Liver (tissue), 9 donors: ENCODE data around the gene TAL2. TPM values are rescaled to one million over a fixed set of nuclear protein-coding genes. Genes with fewer than 3 reads are reported as not detected.

Experiments
- DNase-seq: peaks from one replicate; pipeline ENCODE4 v3.0.0-alpha.2; 2017; ENCODE audit warnings: low spot score
- H3K27ac ChIP-seq, 2 donors: one replicate each; pipeline ENCODE4 v1.7.0; 2013; ENCODE audit warnings: inconsistent platforms in 2 of 2, low read length in 2 of 2, control low read depth in 1 of 2, low read depth in 1 of 2, mild to moderate bottlenecking in 1 of 2
- H3K27me3 ChIP-seq, 4 donors: one replicate each; pipeline versions ENCODE4 v1.6.1 to v1.7.0; 2013; ENCODE audit warnings: low read length in 3 of 4, inconsistent platforms in 1 of 4, mild to moderate bottlenecking in 1 of 4, moderate library complexity in 1 of 4; ENCODE audit not compliant: control insufficient read depth in 4 of 4, insufficient read depth in 4 of 4
- H3K36me3 ChIP-seq, 4 donors: one replicate each; pipeline versions ENCODE4 v1.6.1 to v1.7.0; 2013; ENCODE audit warnings: low read length in 3 of 4, mild to moderate bottlenecking in 3 of 4, low read depth in 1 of 4, moderate library complexity in 1 of 4; ENCODE audit not compliant: control insufficient read depth in 4 of 4, insufficient read depth in 3 of 4
- H3K4me1 ChIP-seq, 4 donors: one replicate each; pipeline versions ENCODE4 v1.6.1 to v1.7.0; 2013; ENCODE audit warnings: low read length in 3 of 4, mild to moderate bottlenecking in 3 of 4, moderate library complexity in 1 of 4; ENCODE audit not compliant: control insufficient read depth in 4 of 4, insufficient read depth in 4 of 4
- H3K4me3 ChIP-seq, 3 donors: one replicate each; pipeline versions ENCODE4 v1.6.1 to v1.7.0; 2013; ENCODE audit warnings: low read length in 3 of 3, control low read depth in 1 of 3, low read depth in 1 of 3, mild to moderate bottlenecking in 1 of 3
- H3K9ac ChIP-seq, 2 donors: one replicate each; pipeline ENCODE4 v1.7.0; 2013; ENCODE audit warnings: low read length in 2 of 2, mild to moderate bottlenecking in 2 of 2, moderate library complexity in 2 of 2, control low read depth in 1 of 2, low read depth in 1 of 2
- H3K9me3 ChIP-seq, 4 donors: one replicate each; pipeline versions ENCODE4 v1.6.1 to v1.7.0; 2013; ENCODE audit warnings: low read length in 3 of 4; ENCODE audit not compliant: control insufficient read depth in 4 of 4
- CTCF ChIP-seq: fragments of 150-350 bp; IDR thresholded peaks from 2 replicates; pipeline ENCODE4 v1.5.1; 2017; ENCODE audit warnings: improper control_type of control experiment, low read depth, low read length; ENCODE audit not compliant: missing input control
- EGR1 ChIP-seq, 2 donors: IDR thresholded peaks; 2 replicates each; pipeline ENCODE4 v1.6.1; 2016 to 2018; ENCODE audit warnings: antibody characterized with exemption in 2 of 2, low read depth in 2 of 2
- FOXA1 ChIP-seq: IDR thresholded peaks from 2 replicates; pipeline ENCODE4 v1.6.1; 2016; ENCODE audit warnings: antibody characterized with exemption
- FOXA2 ChIP-seq: IDR thresholded peaks from 2 replicates; pipeline ENCODE4 v1.6.1; 2016; ENCODE audit warnings: antibody characterized with exemption
- GABPA ChIP-seq, 2 donors: IDR thresholded peaks in 1 of 2; conservative IDR thresholded peaks in 1 of 2; 2 replicates each; pipeline ENCODE4 v1.6.1; 2016; ENCODE audit warnings: antibody characterized with exemption in 2 of 2, mild to moderate bottlenecking in 1 of 2, moderate library complexity in 1 of 2
- HNF4A ChIP-seq, 2 donors: conservative IDR thresholded peaks; 2 replicates each; pipeline ENCODE4 v1.6.1; 2016; ENCODE audit warnings: antibody characterized with exemption in 2 of 2, mild to moderate bottlenecking in 2 of 2
- HNF4G ChIP-seq: IDR thresholded peaks from 2 replicates; pipeline ENCODE4 v1.6.1; 2016; ENCODE audit warnings: antibody characterized with exemption
- NR2F2 ChIP-seq: IDR thresholded peaks from 2 replicates; pipeline ENCODE4 v1.6.1; 2016; ENCODE audit warnings: antibody characterized with exemption
- RAD21 ChIP-seq, 2 donors: IDR thresholded peaks; 2 replicates each; pipeline ENCODE4 v1.6.1; 2016; ENCODE audit warnings: antibody characterized with exemption in 2 of 2, mild to moderate bottlenecking in 2 of 2
- RXRA ChIP-seq, 2 donors: IDR thresholded peaks; 2 replicates each; pipeline ENCODE4 v1.6.1; 2017 to 2018; ENCODE audit warnings: antibody characterized with exemption in 2 of 2, mild to moderate bottlenecking in 1 of 2
- SP1 ChIP-seq: IDR thresholded peaks from 2 replicates; pipeline ENCODE4 v1.6.1; 2018; ENCODE audit warnings: antibody characterized with exemption, mild to moderate bottlenecking
- TAF1 ChIP-seq: conservative IDR thresholded peaks from 2 replicates; pipeline ENCODE4 v1.6.1; 2016; ENCODE audit warnings: antibody characterized with exemption, mild to moderate bottlenecking
- YY1 ChIP-seq: IDR thresholded peaks from 2 replicates; pipeline ENCODE4 v1.6.1; 2016; ENCODE audit warnings: antibody characterized with exemption, mild to moderate bottlenecking
- ZBTB33 ChIP-seq: IDR thresholded peaks from 2 replicates; pipeline ENCODE4 v1.6.1; 2016; ENCODE audit warnings: antibody characterized with exemption
- WGBS: extraction: QIAGEN DNeasy Blood & Tissue Kit; methylation state at CpG from one replicate; pipeline ENCODE4 v1.1.7; 2013; 5-methylcytosine and 5-hydroxymethylcytosine counted together
- polyA plus RNA-seq, 2 donors: library from polyadenylated mRNA; stranded (reverse) in 1 of 2; unstranded in 1 of 2; fragments of 200-250 nt in 1 of 2; fragments of >200 nt in 1 of 2; fragmentation: Nextera tagmentation in 1 of 2; extraction: Ambion mirVana in 1 of 2; gene quantifications; one replicate each; pipeline versions ENCODE4 v1.2.1 to v1.2.3, GENCODE V29; 2013 to 2015
- total RNA-seq, 2 donors: library from RNA; depleted of rRNA; stranded (reverse); fragments of >200 nt; gene quantifications; one replicate each; pipeline ENCODE4 v1.2.3, GENCODE V29; 2014
- TF ChIP-seq, protein P1 (sequence below): IDR thresholded peaks from 2 replicates; pipeline ENCODE4 v1.6.1; 2016; ENCODE audit warnings: antibody characterized with exemption
- donor health status: healthy.
- donor health status: healthy.
- donor health status: healthy.
- donor health status: healthy.
- donor health status: healthy.

The TAL2 gene
- total and polyA plus RNA-seq, 4 donors: 0.19 to 0.20 TPM; not detected in 2

DNA sequence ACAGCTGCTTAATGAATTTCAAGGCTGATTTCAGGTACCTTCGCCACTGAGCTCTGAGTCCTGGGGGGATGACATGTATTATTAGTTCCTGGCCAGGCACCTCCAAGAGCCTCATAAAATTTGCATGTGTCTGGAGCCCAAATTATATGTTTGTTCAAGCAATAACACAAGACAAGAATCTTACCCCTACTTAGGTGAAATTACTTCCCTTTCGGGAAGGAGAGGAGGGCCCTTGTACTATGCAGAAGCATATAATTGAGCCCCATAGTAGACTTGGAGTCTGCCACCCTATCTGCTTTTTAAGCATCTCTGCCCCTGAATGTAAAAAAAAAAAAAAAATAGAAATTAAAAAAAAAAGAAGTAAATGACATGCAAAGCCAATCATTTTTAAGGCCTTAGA is 19.1 kb downstream of the TAL2 start:
- Histone ChIP-seq H3K9me3 (no peaks in the 10 kb centered on the region), H3K27ac (no peak overlapping the region), H3K4me1 (peaks cover 0 to 22% (median 9%) of the 10 kb centered on the region in 4 donors), H3K36me3 (no peaks in the 10 kb centered on the region), H3K27me3 (no peaks in the 10 kb centered on the region), H3K4me3 (no peak overlapping the region), H3K9ac (no peak overlapping the region)
- no peak for DNase-seq
- 98% methylated on average over 2 of the region's 2 CpGs for WGBS
- TF ChIP-seq SP1 (no peak), HNF4G (no peak), YY1 (no peak), RXRA (IDR thresholded peaks at IDR 0.05) (no peak), FOXA2 (no peak)

- H3K36me3 ChIP-seq: no peaks in the 10 kb centered on the region
- H3K4me1 ChIP-seq: peaks cover 0 to 20% (median 9%) of the 10 kb centered on the region in 4 donors
- no peak for DNase-seq
- no peak overlapping the region for H3K9ac ChIP-seq
- no peak overlapping the region for H3K27ac ChIP-seq
- no peaks in the 10 kb centered on the region for H3K9me3 ChIP-seq
- no peaks in the 10 kb centered on the region for H3K27me3 ChIP-seq
- WGBS: 95% methylated on average over 1 of the region's 1 CpG
- no peak overlapping the region for H3K4me3 ChIP-seq
- TF ChIP-seq EGR1 (IDR thresholded peaks at IDR 0.05; ENCODE audit: low read depth in 2 of 2): no peak
- no peak for TF ChIP-seq HNF4A (conservative IDR thresholded peaks at IDR 0.05)
Measured at GRCh38 chr9:105681724-105682123, 19.5 kb downstream of the TAL2 start.

- no peak for DNase-seq
- no peaks in the 10 kb centered on the region for H3K9me3 ChIP-seq
- peaks cover 0 to 6% (median 5%) of the 10 kb centered on the region in 4 donors for H3K4me1 ChIP-seq
- TF ChIP-seq HNF4G (no peak), TAF1 (no peak), RXRA (IDR thresholded peaks at IDR 0.05) (no peak), EGR1 (IDR thresholded peaks at IDR 0.05; ENCODE audit: low read depth in 2 of 2) (no peak), ZBTB33 (no peak)
- no peaks in the 10 kb centered on the region for H3K27me3 ChIP-seq
- H3K27ac ChIP-seq: no peak overlapping the region
- WGBS: 88% methylated on average over 1 of the region's 1 CpG
- no peak overlapping the region for H3K4me3 ChIP-seq
- H3K9ac ChIP-seq: no peak overlapping the region
- H3K36me3 ChIP-seq: no peaks in the 10 kb centered on the region
Measured at GRCh38 chr9:105683688-105684275, 21.5 kb downstream of the TAL2 start.

DNA sequence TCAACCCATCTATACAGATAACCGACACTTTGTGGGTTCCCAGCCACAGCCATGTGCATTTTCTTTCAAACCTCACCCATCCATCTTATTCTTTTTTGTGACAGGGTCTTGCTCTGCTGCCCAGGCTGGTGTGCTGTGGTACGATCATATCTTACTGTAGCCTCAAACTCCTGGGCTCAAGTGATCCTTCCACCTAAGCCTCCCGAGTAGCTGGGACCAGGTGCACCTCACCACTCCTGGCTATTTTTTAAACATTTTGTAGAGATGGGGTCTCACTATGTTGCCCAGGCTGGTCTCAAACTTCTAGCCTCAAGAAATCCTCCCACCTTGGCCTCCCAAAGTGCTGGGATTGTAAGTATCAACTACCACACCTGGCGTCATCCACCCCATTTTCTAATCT is 24.7 kb downstream of the TAL2 start:
- no peaks in the 10 kb centered on the region for H3K4me1 ChIP-seq
- WGBS: 97% methylated on average over 4 of the region's 4 CpGs
- H3K27ac ChIP-seq: no peak overlapping the region
- no peak overlapping the region for H3K4me3 ChIP-seq
- no peaks in the 10 kb centered on the region for H3K36me3 ChIP-seq
- no peaks in the 10 kb centered on the region for H3K9me3 ChIP-seq
- H3K27me3 ChIP-seq: no peaks in the 10 kb centered on the region
- H3K9ac ChIP-seq: no peak overlapping the region
- TF ChIP-seq YY1: no peak
- TF ChIP-seq NR2F2: no peak
- TF ChIP-seq CTCF: no peak
- TF ChIP-seq, protein P1, sequence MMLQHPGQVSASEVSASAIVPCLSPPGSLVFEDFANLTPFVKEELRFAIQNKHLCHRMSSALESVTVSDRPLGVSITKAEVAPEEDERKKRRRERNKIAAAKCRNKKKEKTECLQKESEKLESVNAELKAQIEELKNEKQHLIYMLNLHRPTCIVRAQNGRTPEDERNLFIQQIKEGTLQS: no peak
- TF ChIP-seq FOXA1: no peak
- no peak for TF ChIP-seq RXRA (IDR thresholded peaks at IDR 0.05)
- no peak for TF ChIP-seq GABPA (IDR thresholded peaks at IDR 0.05 in 1 of 2, conservative IDR thresholded peaks at IDR 0.05 in 1 of 2)
- TF ChIP-seq RAD21 (IDR thresholded peaks at IDR 0.05): no peak
- no peak for TF ChIP-seq FOXA2
- DNase-seq: no peak
